ENCODE data around the gene TRAPPC3L. TPM values are rescaled to one million over a fixed set of nuclear protein-coding genes. Genes with fewer than 3 reads are reported as not detected.

Gene TRAPPC3L
- polyA plus RNA-seq, 1 experiment, result 0.04 TPM

DNA sequence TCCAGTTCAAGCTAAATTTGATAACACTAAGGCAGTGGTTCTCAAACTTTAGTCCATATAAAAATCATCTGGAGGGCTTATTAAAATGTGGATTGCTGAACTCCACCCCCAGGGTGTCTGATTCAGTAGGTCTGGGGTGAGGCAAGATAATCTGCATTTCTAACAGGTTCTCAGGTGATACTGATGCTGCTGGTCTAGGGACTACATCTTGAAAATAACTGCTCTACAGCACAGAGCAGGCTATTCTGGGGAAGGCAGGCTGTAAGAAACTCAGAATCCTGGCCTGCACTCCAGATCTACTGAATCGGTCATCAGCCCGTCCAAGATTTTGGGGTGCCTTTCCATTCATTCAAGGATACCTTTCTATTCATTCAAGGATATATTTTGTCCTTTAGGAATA is 22.6 kb downstream of the TRAPPC3L start:
- ChIA-PET POLR2A (no interaction called here), CTCF (interaction anchor here (1.2 to 3.5 kb wide), 3 partner anchors 10 to 303 kb away, joined by 3 to 18 read pairs (median 4); partner anchors contain the start of gene CALHM5)
- Histone ChIP-seq H3K27me3 (ENCODE audit: control insufficient read depth, insufficient read depth, low read length) (no peaks in the 10 kb centered on the region), H3K4me3 (ENCODE audit: low read depth, low read length) (no peak overlapping the region), H3K36me3 (ENCODE audit: control insufficient read depth, insufficient read depth, low read length) (no peaks in the 10 kb centered on the region)
- no peak for DNase-seq (ENCODE audit: low read depth)
- TF ChIP-seq, protein P1, sequence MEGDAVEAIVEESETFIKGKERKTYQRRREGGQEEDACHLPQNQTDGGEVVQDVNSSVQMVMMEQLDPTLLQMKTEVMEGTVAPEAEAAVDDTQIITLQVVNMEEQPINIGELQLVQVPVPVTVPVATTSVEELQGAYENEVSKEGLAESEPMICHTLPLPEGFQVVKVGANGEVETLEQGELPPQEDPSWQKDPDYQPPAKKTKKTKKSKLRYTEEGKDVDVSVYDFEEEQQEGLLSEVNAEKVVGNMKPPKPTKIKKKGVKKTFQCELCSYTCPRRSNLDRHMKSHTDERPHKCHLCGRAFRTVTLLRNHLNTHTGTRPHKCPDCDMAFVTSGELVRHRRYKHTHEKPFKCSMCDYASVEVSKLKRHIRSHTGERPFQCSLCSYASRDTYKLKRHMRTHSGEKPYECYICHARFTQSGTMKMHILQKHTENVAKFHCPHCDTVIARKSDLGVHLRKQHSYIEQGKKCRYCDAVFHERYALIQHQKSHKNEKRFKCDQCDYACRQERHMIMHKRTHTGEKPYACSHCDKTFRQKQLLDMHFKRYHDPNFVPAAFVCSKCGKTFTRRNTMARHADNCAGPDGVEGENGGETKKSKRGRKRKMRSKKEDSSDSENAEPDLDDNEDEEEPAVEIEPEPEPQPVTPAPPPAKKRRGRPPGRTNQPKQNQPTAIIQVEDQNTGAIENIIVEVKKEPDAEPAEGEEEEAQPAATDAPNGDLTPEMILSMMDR (IDR thresholded peaks at IDR 0.05; ENCODE audit: insufficient read depth, low read depth, low read length), result no peak

DNA sequence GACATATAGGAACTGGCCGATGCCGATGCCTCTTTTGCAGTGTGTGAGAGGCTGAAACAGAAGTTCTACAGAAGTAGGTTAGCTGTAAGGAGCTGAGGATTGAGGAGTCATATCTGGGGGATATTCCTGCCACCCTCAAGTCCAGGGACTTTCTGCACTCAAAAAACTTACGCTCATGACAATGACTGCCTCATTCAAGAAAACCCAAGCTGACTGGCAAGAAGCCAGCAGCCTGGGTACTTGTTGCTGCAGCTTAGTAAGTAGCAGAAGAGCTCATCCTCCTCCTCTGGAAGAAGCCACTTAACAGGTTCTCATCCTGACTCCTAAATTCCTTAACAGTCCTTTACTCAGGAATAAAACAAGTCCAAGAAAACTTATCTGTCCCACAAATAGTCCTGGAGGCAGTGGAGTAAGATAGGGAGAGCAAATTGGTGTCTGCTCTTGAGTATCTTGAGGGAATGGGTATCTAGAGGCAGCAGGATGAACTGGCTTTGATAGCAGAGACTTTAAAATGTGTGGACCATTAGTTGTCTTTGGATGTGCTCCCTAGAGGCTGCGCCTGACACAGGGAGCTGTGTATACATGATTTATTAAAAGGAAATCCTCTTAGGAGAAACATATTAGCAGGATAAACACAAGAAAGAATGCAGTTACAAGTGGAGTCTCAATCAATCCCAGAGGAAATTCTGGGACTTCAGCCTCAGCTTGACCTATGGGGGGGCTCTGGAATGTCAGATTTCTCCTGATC is 26.7 kb downstream of the TRAPPC3L start:
- Histone ChIP-seq H3K36me3 (ENCODE audit: control insufficient read depth, insufficient read depth, low read length) (peaks cover 7% of the 10 kb centered on the region), H3K4me3 (ENCODE audit: low read depth, low read length) (no peak overlapping the region), H3K27me3 (ENCODE audit: control insufficient read depth, insufficient read depth, low read length) (no peaks in the 10 kb centered on the region)
- TF ChIP-seq, protein P1 (IDR thresholded peaks at IDR 0.05; ENCODE audit: insufficient read depth, low read depth, low read length), result no peak
- POLR2A ChIA-PET, result no interaction called here
- DNase-seq (ENCODE audit: low read depth), result no peak
- CTCF ChIA-PET, result interaction anchor here (1.3 kb wide), 1 partner anchor 14 kb away, joined by 3 read pairs; no protein-coding TSS in a partner anchor

DNA sequence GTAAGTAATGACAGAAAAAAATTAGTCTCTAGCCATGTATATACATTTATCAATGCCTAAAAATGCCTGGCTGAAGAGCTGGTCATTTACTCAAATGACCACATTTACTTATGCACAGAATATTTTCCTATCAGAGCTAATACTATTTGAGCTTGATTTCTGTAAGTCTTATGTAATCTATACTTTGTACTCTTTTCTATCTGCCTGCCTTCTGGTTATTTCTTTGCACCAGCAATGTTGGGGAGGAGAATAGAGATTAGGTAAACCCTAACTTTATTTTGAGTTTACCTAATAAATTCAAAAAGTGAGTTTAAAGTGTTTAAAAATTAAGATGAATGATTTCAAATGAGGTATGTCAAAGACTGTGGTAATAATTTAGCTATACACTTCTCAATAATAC is 30.3 kb downstream of the TRAPPC3L start:
- Histone ChIP-seq H3K27me3 (ENCODE audit: control insufficient read depth, insufficient read depth, low read length) (no peaks in the 10 kb centered on the region), H3K4me3 (ENCODE audit: low read depth, low read length) (no peak overlapping the region), H3K36me3 (ENCODE audit: control insufficient read depth, insufficient read depth, low read length) (peaks cover 7% of the 10 kb centered on the region)
- no peak for DNase-seq (ENCODE audit: low read depth)
- POLR2A ChIA-PET, result no interaction called here
- CTCF ChIA-PET, result interaction anchor here (0.6 to 4.8 kb wide), 5 partner anchors 17 to 247 kb away, joined by 3 to 26 read pairs (median 5); no protein-coding TSS in a partner anchor
- TF ChIP-seq, protein P1 (IDR thresholded peaks at IDR 0.05; ENCODE audit: insufficient read depth, low read depth, low read length), result no peak

DNA sequence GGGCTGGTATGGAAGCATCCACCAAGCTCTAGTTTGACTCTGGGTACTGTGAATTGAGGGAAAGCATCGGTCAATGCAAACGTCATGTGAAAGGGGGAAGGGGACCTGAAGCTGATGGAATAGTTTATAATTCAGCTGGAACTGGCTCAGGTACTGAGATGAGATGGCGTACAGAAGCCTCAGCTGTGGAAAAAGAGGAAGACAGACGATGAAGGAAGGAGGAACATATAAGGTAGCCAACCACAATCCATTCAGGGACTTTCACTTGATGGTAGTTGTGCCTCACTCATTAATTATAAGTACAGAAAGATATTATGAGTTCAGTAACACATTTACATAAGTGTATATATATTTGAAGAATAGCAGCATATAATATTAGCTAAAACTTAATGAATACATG is 31.4 kb downstream of the TRAPPC3L start:
- Histone ChIP-seq H3K36me3 (ENCODE audit: control insufficient read depth, insufficient read depth, low read length) (peaks cover 7% of the 10 kb centered on the region), H3K27me3 (ENCODE audit: control insufficient read depth, insufficient read depth, low read length) (no peaks in the 10 kb centered on the region), H3K4me3 (ENCODE audit: low read depth, low read length) (no peak overlapping the region)
- TF ChIP-seq, protein P1 (IDR thresholded peaks at IDR 0.05; ENCODE audit: insufficient read depth, low read depth, low read length), result no peak
- DNase-seq (ENCODE audit: low read depth), result no peak
- ChIA-PET CTCF (interaction anchor here (1.0 to 4.8 kb wide), 6 partner anchors 9 to 246 kb away, joined by 3 to 26 read pairs (median 16); no protein-coding TSS in a partner anchor), POLR2A (no interaction called here)

DNA sequence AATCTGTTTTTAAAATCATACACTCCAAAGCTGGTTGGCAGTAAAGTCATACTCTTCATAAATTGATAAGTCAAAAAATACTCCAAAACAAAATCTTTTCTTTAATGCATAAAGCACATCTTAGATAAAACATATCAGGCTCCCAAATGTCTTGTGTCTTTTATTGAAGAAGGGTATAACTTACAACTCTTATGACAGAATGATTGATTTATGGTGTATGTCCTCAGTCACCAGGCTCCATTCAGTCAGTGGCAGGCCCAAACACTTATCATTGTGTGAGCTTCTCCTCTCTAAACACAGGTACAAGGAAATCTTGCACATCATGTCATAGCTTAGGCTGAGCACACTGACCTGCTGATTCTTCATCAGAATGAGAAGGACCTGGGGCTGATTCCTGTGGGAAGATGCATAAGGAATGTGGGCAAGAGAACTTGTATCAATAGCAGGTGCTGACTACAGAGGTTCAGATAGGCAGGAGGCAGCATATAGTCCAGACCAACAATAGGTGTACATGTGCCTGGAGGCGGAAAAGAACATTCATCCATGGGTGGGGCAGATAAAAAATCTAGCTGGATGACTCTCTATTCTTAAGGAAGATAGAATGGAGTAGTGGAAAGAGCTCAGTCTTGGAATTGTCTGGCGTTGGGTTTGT is 32.1 kb downstream of the TRAPPC3L start:
- Histone ChIP-seq H3K27me3 (ENCODE audit: control insufficient read depth, insufficient read depth, low read length) (no peaks in the 10 kb centered on the region), H3K4me3 (ENCODE audit: low read depth, low read length) (peak overlapping the region; percentile 46), H3K36me3 (ENCODE audit: control insufficient read depth, insufficient read depth, low read length) (peaks cover 7% of the 10 kb centered on the region)
- CTCF ChIA-PET, result interaction anchor here (3.1 to 4.8 kb wide), 5 partner anchors 10 to 245 kb away, joined by 14 to 26 read pairs (median 16); no protein-coding TSS in a partner anchor
- POLR2A ChIA-PET, result no interaction called here
- no peak for DNase-seq (ENCODE audit: low read depth)
- TF ChIP-seq, protein P1 (IDR thresholded peaks at IDR 0.05; ENCODE audit: insufficient read depth, low read depth, low read length), result no peak

Measured in BJ (cell line).